ENCODE data around the gene MN1.

DNA sequence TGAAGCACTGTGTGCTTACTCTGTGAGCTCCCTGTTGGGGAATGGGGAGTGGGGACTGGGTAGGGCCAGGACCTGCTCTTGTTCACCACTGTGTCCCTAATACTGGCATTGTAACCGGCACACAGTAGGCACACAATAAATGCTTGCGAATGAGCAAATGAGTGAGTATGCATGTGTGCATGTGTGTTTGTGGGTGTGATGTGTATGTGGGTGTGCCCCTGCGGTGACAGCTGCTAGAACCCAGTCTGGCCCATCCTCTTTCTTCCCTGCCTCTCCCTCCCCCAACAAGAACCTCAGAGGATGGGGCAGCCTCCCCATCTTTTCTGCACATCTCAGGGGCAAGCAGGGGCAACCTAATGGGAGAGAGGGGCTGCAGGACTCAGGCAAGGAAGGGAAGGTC, 90.5 kb downstream of the MN1 start:
- TF ChIP-seq, protein P1, sequence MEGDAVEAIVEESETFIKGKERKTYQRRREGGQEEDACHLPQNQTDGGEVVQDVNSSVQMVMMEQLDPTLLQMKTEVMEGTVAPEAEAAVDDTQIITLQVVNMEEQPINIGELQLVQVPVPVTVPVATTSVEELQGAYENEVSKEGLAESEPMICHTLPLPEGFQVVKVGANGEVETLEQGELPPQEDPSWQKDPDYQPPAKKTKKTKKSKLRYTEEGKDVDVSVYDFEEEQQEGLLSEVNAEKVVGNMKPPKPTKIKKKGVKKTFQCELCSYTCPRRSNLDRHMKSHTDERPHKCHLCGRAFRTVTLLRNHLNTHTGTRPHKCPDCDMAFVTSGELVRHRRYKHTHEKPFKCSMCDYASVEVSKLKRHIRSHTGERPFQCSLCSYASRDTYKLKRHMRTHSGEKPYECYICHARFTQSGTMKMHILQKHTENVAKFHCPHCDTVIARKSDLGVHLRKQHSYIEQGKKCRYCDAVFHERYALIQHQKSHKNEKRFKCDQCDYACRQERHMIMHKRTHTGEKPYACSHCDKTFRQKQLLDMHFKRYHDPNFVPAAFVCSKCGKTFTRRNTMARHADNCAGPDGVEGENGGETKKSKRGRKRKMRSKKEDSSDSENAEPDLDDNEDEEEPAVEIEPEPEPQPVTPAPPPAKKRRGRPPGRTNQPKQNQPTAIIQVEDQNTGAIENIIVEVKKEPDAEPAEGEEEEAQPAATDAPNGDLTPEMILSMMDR (IDR thresholded peaks at IDR 0.05) = no peak
- no peak for TF ChIP-seq POLR2A (IDR thresholded peaks at IDR 0.05)
